Astrocyte (in vitro differentiated cells and primary cell): ENCODE data around the gene OSBPL3.

Experiments
- CTCF ChIP-seq: IDR thresholded peaks from 2 replicates; pipeline ENCODE4 v1.5.1; 2011; ENCODE audit warnings: low read depth, mild to moderate bottlenecking, inconsistent platforms, low read length, moderate library complexity; ENCODE audit not compliant: insufficient read depth
- EZH2 ChIP-seq: IDR thresholded peaks from 2 replicates; pipeline ENCODE4 v1.6.1; 2012; ENCODE audit warnings: mild to moderate bottlenecking, low read length, inconsistent platforms; ENCODE audit not compliant: insufficient read depth

- TF ChIP-seq CTCF (no peak), EZH2 (no peak)
Observed at GRCh38 chr7:24769851-24770250, 210.1 kb downstream of the OSBPL3 start.
